HEK293 (cell line): ENCODE measurements around the gene INSYN1.

ENCODE experiments used
- EGR2 ChIP-seq: fragments of 450-650 bp; formaldehyde crosslinking; IDR thresholded peaks from 2 replicates; pipeline ENCODE4 v1.5.1; 2016; ENCODE audit warnings: low read depth, missing biosample characterization, missing genetic modification characterization
- GFI1B ChIP-seq: fragments of 450-650 bp; formaldehyde crosslinking; IDR thresholded peaks from 2 replicates; pipeline ENCODE4 v1.5.1; 2016; ENCODE audit warnings: missing biosample characterization, missing genetic modification characterization
- GLI2 ChIP-seq: fragments of 450-650 bp; formaldehyde crosslinking; IDR thresholded peaks from 2 replicates; pipeline ENCODE4; 2017; ENCODE audit warnings: missing biosample characterization, missing genetic modification characterization, low read depth, borderline replicate concordance
- GLIS2 ChIP-seq: fragments of 450-650 bp; formaldehyde crosslinking; IDR thresholded peaks from 2 replicates; pipeline ENCODE4 v1.5.1; 2016; ENCODE audit warnings: missing biosample characterization, missing genetic modification characterization
- HOXA7 ChIP-seq: sonication (generic); formaldehyde crosslinking; IDR thresholded peaks from 2 replicates; pipeline ENCODE4 v1.8.1; 2022; ENCODE audit warnings: missing genetic modification reagents, borderline replicate concordance
- KLF1 ChIP-seq: fragments of 450-650 bp; formaldehyde crosslinking; IDR thresholded peaks from 2 replicates; pipeline ENCODE4 v1.5.1; 2016; ENCODE audit warnings: missing biosample characterization, missing genetic modification characterization
- KLF10 ChIP-seq: fragments of 450-650 bp; IDR thresholded peaks from 2 replicates; pipeline ENCODE4 v1.5.1; 2018; ENCODE audit warnings: missing biosample characterization, mild to moderate bottlenecking, missing genetic modification characterization
- OSR2 ChIP-seq: fragments of 450-650 bp; formaldehyde crosslinking; IDR thresholded peaks from 2 replicates; pipeline ENCODE4 v1.5.1; 2016; ENCODE audit warnings: missing biosample characterization, missing genetic modification characterization
- PATZ1 ChIP-seq: fragments of 450-650 bp; formaldehyde crosslinking; IDR thresholded peaks from 2 replicates; pipeline ENCODE4 v1.5.1; 2016; ENCODE audit warnings: missing biosample characterization, missing genetic modification characterization
- PBX3 ChIP-seq: sonication (generic); formaldehyde crosslinking; IDR thresholded peaks from 2 replicates; pipeline ENCODE4 v1.8.1; 2022; ENCODE audit warnings: mild to moderate bottlenecking, moderate library complexity, missing genetic modification reagents
- SCRT1 ChIP-seq: fragments of 450-650 bp; formaldehyde crosslinking; IDR thresholded peaks from 2 replicates; pipeline ENCODE4 v1.5.1; 2016; ENCODE audit warnings: missing biosample characterization, missing genetic modification characterization, borderline replicate concordance
- WT1 ChIP-seq: fragments of 450-650 bp; formaldehyde crosslinking; IDR thresholded peaks from 2 replicates; pipeline ENCODE4 v1.5.1; 2016; ENCODE audit warnings: missing biosample characterization, missing genetic modification characterization
- YY2 ChIP-seq: fragments of 450-650 bp; formaldehyde crosslinking; IDR thresholded peaks from 2 replicates; pipeline ENCODE4 v1.5.1; 2016; ENCODE audit warnings: missing biosample characterization, missing genetic modification characterization
- ZBTB17 ChIP-seq: fragments of 450-650 bp; formaldehyde crosslinking; IDR thresholded peaks from 2 replicates; pipeline ENCODE4 v1.5.1; 2016; ENCODE audit warnings: missing biosample characterization, missing genetic modification characterization
- ZBTB6 ChIP-seq: fragments of 450-650 bp; formaldehyde crosslinking; IDR thresholded peaks from 2 replicates; pipeline ENCODE4 v1.5.1; 2017; ENCODE audit warnings: missing biosample characterization, missing genetic modification characterization
- ZBTB8A ChIP-seq: fragments of 450-650 bp; formaldehyde crosslinking; IDR thresholded peaks from 2 replicates; pipeline ENCODE4 v1.5.1; 2016; ENCODE audit warnings: missing biosample characterization, missing genetic modification characterization
- ZFHX2 ChIP-seq: fragments of 450-650 bp; formaldehyde crosslinking; conservative IDR thresholded peaks from 2 replicates; pipeline ENCODE4 v1.5.1; 2016; ENCODE audit warnings: missing biosample characterization, missing genetic modification characterization
- ZIC2 ChIP-seq: fragments of 450-650 bp; formaldehyde crosslinking; IDR thresholded peaks from 2 replicates; pipeline ENCODE4 v1.5.1; 2016; ENCODE audit warnings: missing biosample characterization, missing genetic modification characterization
- ZNF112 ChIP-seq: fragments of 450-650 bp; formaldehyde crosslinking; IDR thresholded peaks from 2 replicates; pipeline ENCODE4 v1.5.0; 2017; ENCODE audit warnings: missing biosample characterization, missing genetic modification characterization
- ZNF280D ChIP-seq: fragments of 450-650 bp; formaldehyde crosslinking; IDR thresholded peaks from 2 replicates; pipeline ENCODE4 v1.5.1; 2016; ENCODE audit warnings: missing biosample characterization, missing genetic modification characterization
- ZNF335 ChIP-seq: fragments of 450-650 bp; formaldehyde crosslinking; conservative IDR thresholded peaks from 2 replicates; pipeline ENCODE4 v1.5.1; 2016; ENCODE audit warnings: missing biosample characterization, missing genetic modification characterization
- ZNF416 ChIP-seq: fragments of 450-650 bp; formaldehyde crosslinking; IDR thresholded peaks from 2 replicates; pipeline ENCODE4 v1.5.1; 2016; ENCODE audit warnings: missing biosample characterization, missing genetic modification characterization
- ZNF423 ChIP-seq: fragments of 450-650 bp; formaldehyde crosslinking; IDR thresholded peaks from 2 replicates; pipeline ENCODE4 v1.5.1; 2016; ENCODE audit warnings: missing biosample characterization, missing genetic modification characterization
- ZNF473 ChIP-seq: fragments of 450-650 bp; formaldehyde crosslinking; IDR thresholded peaks from 2 replicates; pipeline ENCODE4 v1.5.1; 2017; ENCODE audit warnings: missing biosample characterization, missing genetic modification characterization
- ZNF501 ChIP-seq: fragments of 450-650 bp; formaldehyde crosslinking; IDR thresholded peaks from 2 replicates; pipeline ENCODE4 v1.5.1; 2016; ENCODE audit warnings: missing biosample characterization, missing genetic modification characterization
- ZNF626 ChIP-seq: fragments of 450-650 bp; sonication (Bioruptor Pico); formaldehyde crosslinking; IDR thresholded peaks from 2 replicates; pipeline ENCODE4 v1.5.1; 2018; ENCODE audit warnings: missing biosample characterization, missing genetic modification characterization, inconsistent platforms
- ZNF654 ChIP-seq: fragments of 450-650 bp; formaldehyde crosslinking; IDR thresholded peaks from 2 replicates; pipeline ENCODE4 v1.5.1; 2016; ENCODE audit warnings: low read depth, missing biosample characterization, missing genetic modification characterization
- ZSCAN16 ChIP-seq: fragments of 450-650 bp; formaldehyde crosslinking; IDR thresholded peaks from 2 replicates; pipeline ENCODE4 v1.5.1; 2016; ENCODE audit warnings: missing biosample characterization, missing genetic modification characterization

Gene INSYN1

GRCh38 chr15:73697033-73697467 lies 56.1 kb downstream of the INSYN1 start (continued):
- TF ChIP-seq ZNF280D (tag by site-specific recombination) = no peak
- no peak for TF ChIP-seq PBX3 (CRISPR knock-in tag)
- peak; percentile 81 for TF ChIP-seq ZNF335
- no peak for TF ChIP-seq ZNF416 (tag by site-specific recombination)
- no peak for TF ChIP-seq ZNF626 (tag by site-specific recombination)
- no peak for TF ChIP-seq YY2
- TF ChIP-seq ZBTB17 = peak; percentile 65; the same call in 1 of the 2 replicates
- no peak for TF ChIP-seq SCRT1 (tag by site-specific recombination)
- no peak for TF ChIP-seq GFI1B (tag by site-specific recombination)
- peak; percentile 61 for TF ChIP-seq ZBTB8A (tag by site-specific recombination)
- TF ChIP-seq ZIC2 (tag by site-specific recombination) = peak; percentile 85
- no peak for TF ChIP-seq WT1 (tag by site-specific recombination)
- peak; percentile 57; the same call in 1 of the 2 replicates for TF ChIP-seq ZNF423 (tag by site-specific recombination)
- TF ChIP-seq ZNF473 (tag by site-specific recombination) = no peak
- peak; percentile 79 for TF ChIP-seq ZFHX2 (tag by site-specific recombination)
- TF ChIP-seq OSR2 (tag by site-specific recombination) = no peak; the same call in 1 of the 2 replicates
- TF ChIP-seq ZBTB6 = no peak
- peak; percentile 41; the same call in 1 of the 2 replicates for TF ChIP-seq KLF1
- no peak for TF ChIP-seq HOXA7 (CRISPR knock-in tag)
- TF ChIP-seq GLI2 (tag by site-specific recombination) = no peak
- TF ChIP-seq EGR2 = peak; percentile 58; the same call in 1 of the 2 replicates
- peak; percentile 80 for TF ChIP-seq GLIS2 (tag by site-specific recombination)
- no peak for TF ChIP-seq ZNF501 (tag by site-specific recombination)
- no peak for TF ChIP-seq ZNF112 (tag by site-specific recombination)
- 0 out of 2 replicates have a peak, but pooled peaks have one; percentile 60 for TF ChIP-seq KLF10 (tag by site-specific recombination)
- no peak for TF ChIP-seq ZSCAN16 (tag by site-specific recombination)
- TF ChIP-seq PATZ1 = peak; percentile 60
- TF ChIP-seq ZNF654 (tag by site-specific recombination) = no peak
